ENCODE measurements around the gene MGRN1. TPM values are rescaled to one million over a fixed set of nuclear protein-coding genes. Genes with fewer than 3 reads are reported as not detected.

The MGRN1 gene
- total RNA-seq, 1 donor from 2014 or later: 113 TPM

DNA sequence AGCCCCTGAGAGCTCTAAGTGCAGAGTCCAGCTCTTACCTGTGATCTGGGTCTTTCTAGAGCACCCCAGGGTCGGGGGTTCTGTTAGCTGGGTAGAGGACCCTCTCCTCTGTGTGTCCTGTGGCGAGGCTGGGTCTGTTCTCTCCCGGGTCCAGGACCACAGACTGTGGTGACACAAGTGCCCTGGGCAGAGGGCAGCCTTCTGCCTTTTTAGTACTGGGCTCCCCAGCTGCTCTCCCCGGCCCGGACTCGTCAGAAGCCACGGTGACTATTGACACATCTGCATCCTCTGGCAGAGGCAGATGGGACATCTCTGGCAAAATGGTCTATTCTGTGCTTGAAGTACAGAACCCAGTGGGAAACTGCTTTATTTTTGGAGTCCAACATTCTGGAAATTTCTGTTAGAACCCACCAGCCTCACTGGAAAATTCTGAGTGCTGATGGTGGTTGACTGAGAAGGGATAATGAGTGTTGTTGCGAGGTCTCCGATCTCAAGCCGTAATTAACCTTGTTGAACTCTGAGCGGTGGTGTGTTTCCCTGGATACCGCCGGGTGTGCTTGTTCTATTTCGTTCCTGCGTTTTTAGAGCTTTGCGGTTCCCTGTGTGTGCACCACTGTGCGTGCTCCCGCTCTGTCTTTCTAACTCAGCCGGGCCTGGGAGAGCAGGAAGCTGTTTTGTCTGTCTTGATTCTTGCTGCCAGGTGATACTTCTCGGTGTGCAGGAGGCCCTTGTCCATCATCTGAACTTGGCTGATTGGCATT lies 42.8 kb downstream of the MGRN1 start:
- intact Hi-C loops (cut with micrococcal nuclease): no loop called here

DNA sequence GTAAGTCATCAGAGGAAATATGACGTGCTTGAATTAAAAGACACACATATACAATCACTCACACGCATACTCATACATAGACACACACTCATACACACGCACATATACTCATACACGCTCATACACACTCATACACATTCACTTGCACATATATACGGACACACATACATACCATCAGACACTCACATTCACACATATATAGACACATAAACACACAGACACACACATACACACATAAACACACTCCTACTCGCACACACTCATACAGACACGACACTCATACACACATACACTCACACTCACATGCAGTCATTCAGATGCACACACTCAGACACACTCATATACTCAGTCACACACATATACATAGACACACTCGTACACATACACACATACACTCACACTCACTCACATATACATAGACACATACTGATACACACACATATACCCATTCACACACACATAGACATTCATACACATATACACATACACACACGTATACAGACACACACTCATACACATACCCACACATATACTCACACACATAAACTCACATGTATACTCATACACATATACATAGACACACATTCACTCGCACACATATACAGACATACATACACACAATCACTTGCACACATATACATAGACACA lies 43.8 kb downstream of the MGRN1 start:
- intact Hi-C loops (cut with micrococcal nuclease): no loop called here

DNA sequence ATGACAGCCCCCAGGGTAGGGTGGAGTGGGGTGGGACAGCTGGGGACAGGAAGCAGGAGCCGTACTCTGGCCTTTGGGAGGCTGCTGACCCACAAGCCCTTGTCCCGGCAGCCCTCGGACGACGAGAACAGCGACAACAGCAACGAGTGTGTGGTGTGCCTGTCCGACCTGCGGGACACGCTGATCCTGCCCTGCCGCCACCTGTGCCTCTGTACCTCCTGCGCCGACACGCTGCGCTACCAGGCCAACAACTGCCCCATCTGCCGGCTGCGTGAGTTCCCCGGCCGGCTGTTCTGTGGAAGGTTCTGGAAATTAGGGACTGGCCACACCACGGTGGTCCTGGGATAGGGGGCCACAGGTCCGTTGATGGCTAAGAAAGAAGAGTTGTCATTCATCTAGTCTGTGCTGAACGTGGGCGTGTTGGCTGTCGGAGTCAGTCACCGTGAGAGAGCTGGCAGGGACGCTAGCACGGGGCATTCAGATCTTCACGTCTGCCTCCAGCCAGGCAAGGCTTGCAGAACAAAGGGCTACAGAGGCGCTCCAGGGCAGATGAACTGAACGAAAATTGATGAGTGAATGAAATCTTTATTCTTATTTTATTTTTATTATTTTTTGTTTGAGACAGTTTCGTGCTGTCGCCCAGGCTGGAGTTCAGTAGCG lies 48.9 kb downstream of the MGRN1 start:
- intact Hi-C loops (cut with micrococcal nuclease): no loop called here

DNA sequence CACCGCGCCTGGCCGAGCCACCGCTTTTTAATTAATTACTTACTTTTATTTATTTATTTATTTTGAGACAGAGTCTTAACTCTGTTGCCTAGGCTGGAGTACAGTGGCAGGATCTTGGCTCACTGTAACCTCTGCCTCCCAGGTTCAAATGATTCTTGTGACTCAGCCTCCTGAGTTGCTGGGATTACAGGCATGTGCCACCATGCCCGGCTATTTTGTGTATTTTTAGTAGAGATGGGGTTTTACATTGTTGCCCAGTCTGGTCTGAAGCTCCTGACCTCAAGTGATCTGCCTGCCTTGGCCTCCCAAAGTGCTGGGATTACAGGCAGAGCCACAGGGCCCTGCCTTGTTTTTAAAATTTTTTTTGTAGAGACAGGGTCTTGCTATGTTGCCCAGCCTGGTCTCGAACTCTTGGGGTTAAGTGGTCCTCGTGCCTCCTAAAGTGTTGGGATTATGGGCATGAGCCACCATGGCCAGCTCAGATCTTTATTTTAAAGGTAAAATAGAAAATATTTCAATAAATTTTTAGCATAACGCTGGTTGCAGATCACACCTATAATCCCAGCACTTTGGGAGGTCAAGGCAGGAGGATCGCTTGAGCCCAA lies 50.4 kb downstream of the MGRN1 start:
- intact Hi-C loops (cut with micrococcal nuclease): loop anchor here (5.0 kb wide), 1 partner anchor 92 kb away; the partner anchor contains the start of gene ZNF500

DNA sequence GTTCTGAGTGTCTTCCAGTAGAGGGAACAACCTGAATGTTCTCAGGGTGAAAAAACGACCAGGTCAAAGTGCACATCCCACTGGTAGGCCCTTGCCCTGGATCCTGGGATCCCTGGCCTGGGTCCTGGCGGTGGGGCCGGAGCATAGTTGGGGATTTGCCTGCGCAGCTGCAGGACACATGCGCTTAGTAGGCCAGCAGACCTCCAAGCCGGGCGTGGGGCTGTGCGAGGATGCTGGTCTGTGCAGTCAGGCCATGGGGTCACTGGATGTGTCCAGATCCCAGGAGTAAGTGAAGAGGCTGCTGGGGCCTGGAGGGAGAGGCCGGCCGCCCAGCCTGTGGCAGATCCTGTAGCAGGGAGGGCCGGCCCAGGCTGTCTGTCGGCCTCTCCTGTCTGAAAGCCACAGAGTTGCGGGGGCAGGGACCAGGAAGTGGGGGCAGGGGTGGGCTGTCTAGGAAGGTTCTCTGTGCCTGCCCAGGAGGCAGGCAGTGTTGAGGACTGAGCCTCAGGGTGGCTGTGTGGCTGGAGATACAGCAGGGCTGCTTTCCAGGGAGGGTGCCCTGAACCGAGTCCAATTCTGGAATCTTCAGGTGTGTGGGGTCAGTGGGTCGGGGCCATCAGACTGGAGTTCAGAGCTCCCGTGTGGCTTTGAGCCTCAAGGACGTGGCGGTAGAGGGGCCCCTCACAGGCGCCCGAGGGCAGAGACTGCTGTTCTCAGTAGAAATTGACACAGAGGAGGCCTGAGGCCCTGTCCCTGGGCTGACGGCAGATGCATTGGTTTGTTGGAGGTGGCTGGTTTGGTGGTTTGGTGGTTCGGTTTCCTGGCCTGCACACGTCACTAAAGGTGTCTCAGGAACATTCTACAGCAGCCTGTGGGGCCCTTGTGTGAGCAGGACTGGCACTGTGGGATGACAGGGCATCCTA lies 51.5 kb downstream of the MGRN1 start:
- intact Hi-C loops (cut with micrococcal nuclease): loop anchor here (1.0 to 5.0 kb wide), 6 partner anchors 11 to 91 kb away; partner anchors contain the start of genes MGRN1, NUDT16L1 and ZNF500

DNA sequence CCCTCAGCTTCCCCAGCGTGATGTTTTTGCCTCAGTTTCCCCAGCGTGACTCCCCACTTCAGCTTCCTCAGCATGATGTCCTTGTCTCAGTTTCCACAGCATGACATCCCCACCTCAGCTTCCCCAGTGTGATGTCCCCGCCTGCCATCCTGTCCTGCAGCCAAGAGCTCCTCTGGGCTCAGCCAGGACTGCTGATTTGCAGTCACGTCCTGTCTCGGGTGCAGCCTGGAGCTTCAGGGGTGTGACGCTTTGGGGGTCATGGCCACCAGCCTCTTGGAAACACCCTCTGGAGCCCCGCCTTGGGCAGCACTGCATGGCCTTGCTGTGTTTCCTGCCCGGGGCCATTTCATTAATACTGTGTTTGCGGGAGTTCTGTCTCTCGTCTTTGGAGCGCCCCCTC lies 52.2 kb downstream of the MGRN1 start:
- intact Hi-C loops (cut with micrococcal nuclease): loop anchor here (1.0 to 5.0 kb wide), 6 partner anchors 12 to 90 kb away; partner anchors contain the start of genes MGRN1, NUDT16L1 and ZNF500

DNA sequence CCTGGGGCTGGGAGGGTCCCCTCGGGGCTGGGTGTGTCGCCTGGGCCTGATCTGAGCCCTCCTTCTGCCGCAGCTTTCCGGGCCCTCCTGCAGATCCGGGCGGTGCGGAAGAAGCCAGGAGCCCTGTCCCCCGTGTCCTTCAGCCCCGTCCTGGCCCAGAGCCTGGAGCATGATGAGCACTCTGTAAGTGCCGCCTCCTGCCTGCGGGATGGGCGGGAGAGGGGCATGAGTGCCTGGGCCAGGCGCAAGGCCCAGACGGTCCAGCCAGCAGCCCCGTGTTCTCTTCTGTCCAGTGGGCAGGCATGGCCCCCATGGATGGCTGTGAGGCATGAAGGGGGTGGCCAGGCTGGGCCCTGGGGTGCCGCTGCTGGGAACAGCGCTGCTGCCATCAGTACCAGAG lies 52.8 kb downstream of the MGRN1 start:
- intact Hi-C loops (cut with micrococcal nuclease): loop anchor here (5.0 kb wide), 1 partner anchor 90 kb away; the partner anchor contains the start of gene ZNF500

DNA sequence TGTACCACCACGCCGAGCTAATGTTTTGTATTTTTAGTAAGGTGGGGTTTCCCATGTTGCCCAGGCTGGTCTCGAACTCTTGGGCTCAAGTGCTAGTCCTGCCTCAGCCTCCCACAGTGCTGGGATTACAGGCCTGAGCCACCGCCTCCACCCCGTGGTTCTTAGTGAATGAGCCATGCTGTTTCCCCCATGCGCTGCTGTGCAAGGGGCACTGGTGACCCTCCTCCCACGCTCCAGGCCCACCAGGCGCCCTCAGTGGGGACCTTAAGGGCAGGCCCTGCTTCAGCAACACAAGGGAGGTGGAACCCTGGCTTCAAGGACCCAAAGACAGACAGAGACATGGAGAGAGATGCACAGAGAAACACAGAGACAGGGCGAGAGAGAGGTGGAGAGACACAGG lies 53.4 kb downstream of the MGRN1 start:
- intact Hi-C loops (cut with micrococcal nuclease): loop anchor here (5.0 kb wide), 1 partner anchor 89 kb away; the partner anchor contains the start of gene ZNF500

DNA sequence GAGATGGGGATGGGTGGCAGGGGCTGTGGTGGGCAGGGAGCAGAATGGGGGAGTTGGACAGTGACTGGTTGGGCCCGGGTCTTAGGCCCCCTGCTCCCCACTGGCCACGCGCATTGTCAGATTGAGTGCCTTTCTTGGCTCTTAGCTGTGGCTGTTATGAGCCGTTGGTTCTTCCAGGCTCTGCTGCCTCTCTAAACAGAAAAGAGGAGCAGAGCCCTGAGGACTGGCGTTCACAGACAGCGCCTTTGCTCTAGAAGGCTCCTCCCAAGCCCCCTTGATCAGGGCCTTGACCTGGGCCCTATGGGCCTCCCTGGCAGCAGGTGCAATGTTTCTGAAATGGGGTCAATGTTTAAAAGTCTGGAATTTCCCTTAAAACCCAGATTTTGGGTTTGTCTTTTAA lies 54.0 kb downstream of the MGRN1 start:
- intact Hi-C loops (cut with micrococcal nuclease): loop anchor here (5.0 kb wide), 1 partner anchor 89 kb away; the partner anchor contains the start of gene ZNF500

DNA sequence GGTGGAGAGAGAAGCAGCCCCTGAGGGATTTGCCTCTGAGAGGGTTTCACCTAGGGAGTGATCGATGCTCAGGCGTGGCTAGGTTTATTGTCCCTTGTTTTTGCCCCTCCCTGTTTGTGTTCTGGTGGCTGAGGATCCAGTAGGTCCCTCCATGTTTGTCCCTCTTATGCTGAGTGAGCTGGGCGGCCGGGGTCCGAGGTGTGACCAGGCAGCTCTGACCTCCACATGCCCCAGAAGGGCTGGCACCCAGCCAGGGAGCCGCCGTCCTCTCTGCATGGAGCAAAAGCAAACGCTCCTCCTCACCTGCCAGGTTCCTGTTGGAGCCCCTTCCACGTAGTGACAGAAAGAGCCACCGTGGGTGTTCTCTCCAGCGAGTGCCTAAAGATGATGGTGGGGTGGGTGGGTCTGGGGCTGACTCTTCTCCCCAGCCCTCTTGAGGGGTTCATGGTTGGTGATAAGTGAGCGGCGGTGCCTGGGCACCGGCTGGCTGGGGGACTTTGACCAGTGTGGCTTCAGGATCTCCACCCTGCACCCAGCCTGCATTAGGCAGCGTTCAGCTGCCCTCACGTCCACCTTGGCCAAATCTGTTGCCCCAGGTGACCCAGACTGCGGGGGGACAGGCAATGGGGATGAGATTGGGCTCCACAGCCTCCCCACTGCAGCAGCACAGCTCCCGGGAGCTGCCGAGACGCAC lies 54.7 kb downstream of the MGRN1 start:
- intact Hi-C loops (cut with micrococcal nuclease): loop anchor here (5.0 kb wide), 1 partner anchor 88 kb away; the partner anchor contains the start of gene ZNF500

DNA sequence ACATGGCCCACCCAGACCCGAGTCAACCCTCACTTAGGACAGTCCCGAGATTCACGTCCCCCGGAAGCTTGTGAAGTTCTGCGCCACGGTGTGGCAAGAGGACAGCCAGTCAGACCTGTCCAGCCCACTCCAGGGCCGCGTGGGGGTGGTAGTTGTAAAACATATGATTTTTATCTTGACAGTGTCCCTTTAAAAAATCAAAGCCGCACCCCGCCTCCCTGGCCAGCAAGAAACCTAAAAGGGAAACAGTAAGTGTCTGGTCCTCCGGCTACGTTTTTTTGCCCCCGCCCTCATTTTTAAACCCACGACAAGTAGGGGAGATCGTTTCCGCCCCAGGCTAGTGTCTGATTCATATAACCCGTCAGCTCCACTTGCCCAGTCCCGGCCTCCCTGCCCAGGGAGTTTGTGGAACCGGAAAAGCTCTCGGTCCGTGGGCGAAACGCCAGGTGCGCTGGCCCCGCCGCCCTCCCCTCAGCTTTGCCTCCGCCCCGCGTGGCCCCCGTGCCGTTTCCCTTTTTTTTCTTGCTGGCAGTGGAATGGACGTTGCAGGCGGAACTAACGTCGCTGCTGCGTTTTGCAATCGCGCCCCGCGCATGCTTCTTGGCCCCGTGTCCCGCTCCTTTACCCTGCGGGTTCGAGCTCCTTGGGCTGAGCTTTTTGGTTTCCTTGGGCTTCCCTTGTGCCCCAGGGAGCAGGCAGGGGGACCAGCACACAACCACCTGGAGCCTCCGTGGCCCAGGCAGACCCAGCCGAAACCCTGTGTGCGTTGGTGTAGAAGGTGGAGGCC lies 55.4 kb downstream of the MGRN1 start:
- intact Hi-C loops (cut with micrococcal nuclease): loop anchor here (5.0 kb wide), 1 partner anchor 87 kb away; the partner anchor contains the start of gene ZNF500

DNA sequence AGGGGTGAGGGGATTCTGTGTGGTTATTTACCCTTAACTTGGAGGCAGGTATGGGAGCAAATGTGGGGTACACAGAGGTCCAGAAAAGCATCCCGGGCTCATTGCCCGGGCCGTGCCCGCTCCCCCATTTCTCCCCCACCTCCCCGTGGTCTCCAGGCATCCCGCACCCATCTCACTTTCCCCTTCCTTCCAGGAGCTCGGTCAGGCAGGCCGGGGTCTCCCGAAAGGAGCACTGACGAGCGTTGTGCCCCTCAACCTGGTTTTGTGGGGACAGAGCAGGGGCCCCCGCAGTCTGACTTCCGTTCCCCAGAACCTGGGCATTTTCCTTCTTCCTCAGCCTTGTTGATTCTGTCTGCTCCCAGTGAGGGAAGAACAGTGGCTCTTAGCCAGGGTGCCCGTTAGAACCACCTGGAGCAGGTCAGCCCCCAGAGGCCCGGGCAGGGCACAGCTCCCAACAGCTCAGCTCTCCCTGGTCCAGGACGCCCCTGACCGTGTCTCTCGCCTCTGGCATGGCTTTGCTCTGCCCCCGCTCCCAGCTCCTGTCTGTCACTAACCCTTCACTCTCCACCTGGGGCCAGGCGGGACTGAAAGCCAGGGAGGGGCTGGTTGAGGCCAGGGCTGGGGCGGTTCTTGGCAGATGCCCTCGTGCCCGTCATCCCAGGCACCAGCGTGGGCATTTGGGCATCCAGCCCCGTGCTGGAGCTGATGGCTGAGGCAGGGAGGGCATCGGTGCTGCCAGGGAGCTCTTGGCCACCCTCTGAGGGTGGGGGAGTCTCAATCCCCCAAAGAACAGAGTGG lies 56.2 kb downstream of the MGRN1 start:
- intact Hi-C loops (cut with micrococcal nuclease): no loop called here

DNA sequence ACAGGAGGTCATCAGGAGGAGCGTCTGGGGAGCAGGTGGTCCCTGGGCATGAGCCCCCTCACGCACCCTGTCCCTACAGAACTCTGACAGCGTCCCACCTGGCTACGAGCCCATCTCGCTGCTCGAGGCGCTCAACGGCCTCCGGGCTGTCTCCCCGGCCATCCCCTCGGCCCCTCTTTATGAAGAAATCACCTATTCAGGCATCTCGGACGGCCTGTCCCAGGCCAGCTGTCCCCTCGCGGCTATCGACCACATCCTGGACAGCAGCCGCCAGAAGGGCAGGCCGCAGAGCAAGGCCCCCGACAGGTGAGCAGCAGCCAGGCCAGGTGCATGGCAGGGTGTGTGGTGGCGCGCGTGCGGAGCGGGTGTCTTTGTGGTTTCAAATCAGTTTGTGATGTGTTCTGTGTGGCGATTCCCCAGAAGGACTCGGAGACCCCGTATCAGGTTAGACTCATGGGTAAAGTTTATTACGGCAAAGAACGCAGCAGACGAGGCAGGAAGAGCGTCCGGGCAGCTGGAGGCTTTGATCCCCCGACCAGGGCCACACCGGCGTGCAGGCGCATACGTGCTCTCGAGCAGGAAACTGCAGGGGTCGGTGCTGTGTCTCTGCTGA lies 57.0 kb downstream of the MGRN1 start:
- intact Hi-C loops (cut with micrococcal nuclease): no loop called here

DNA sequence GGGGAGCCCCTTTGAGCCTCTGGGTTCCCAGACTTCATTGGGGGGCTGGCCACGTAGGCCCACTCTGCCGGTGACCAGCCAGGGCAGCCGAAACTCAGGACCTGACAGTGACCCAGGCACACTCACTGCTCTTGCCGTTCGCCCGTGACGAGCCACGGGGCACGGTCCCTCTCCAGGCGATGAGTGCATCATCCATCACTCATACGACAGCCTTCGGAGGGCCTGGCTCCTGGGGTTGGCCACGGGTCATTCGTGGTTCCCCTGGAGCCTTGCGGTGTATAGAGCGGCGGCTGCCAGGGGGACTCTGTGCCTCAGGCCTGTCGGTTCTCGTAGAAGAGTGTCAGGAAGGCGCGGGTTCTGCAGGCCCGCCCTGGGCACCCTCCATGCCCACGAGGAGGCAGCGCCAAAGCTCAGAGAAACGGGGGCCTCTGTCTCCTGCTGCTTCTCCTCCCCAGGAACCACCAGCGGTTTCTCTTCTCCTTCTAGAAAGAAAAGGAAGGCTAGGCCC lies 57.5 kb downstream of the MGRN1 start:
- intact Hi-C loops (cut with micrococcal nuclease): no loop called here

DNA sequence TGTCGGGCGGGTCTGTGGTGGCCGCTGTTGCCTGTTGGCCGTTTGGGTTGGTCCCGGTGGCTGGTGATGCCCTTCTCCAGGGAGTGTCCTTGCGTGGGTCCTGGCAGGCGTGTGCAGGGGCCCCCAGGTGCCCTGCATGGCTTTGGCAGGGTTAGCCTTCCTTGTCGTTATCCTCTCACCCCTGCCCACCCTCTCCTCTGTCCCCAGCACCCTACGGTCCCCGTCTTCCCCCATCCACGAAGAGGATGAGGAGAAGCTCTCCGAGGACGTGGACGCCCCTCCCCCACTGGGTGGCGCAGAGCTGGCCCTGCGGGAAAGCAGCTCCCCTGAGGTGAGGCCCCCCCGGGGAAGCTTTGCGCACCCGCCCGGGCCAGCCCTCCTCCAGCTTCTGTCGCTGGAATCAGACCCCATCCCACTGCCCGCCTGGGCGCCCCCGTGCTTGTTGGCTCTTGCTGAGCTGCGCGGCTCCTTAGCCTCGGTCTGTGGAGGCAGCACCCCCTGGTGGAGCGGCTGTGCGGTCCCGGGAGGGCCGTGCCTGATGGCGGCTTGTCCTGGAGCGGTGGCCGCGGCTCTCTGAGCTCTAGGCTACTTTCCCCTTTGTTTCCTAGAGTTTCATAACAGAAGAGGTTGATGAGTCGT lies 58.1 kb downstream of the MGRN1 start:
- intact Hi-C loops (cut with micrococcal nuclease): no loop called here

DNA sequence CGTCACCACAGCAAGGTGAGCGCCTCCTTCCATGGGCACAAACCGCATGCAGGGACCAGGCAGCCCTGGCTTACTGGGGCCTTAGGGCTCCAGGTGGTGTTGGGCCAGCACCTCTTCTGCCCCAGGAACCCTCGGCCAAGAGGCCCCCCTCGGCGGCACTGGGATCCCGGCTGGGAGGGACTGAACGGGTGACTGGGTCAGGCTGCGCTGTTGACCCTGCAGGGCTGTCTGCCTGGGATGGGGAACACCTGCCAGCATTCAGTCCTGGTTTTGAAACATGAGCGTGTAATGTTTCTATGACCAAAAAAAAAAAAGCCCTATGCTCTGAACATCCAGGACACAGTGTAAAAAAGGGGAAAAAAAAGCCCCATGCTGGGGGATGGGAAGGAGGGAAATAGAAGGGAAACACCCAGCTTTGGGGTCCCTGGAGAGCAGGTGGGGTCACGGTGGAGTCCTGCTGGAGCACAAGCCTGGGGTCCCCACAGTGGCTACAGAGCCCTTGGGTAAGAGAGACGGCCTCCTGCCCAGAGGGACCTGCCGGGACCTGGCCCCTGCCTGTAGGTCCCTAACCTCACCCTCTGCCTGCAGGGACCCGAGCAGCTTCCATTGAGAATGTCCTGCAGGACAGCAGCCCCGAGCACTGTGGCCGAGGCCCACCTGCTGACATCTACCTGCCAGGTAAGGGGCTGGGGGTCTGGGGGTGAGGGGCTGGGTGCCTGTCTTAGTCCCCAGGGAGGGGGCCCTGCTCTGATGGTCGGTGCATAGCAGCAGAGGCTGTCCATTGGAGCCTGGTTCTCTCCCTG lies 58.8 kb downstream of the MGRN1 start:
- intact Hi-C loops (cut with micrococcal nuclease): no loop called here

Measured in T-helper 1 cell treated with Interleukin-12 subunit alpha and Interleukin-12 subunit beta and Interleukin-4 antibody, amounts not matched to agents 30 ng/mL and 1 ng/mL, for 36 hours (primary cell).